Parathyroid adenoma (tissue), 2 donors: ENCODE measurements around the gene C1QTNF4.

Experiments used
- H2AFZ ChIP-seq: fragments of 300-600 bp; sonication (generic); one replicate; pipeline ENCODE4 v1.7.0; 2017; ENCODE audit warnings: antibody characterized with exemption, mild to moderate bottlenecking
- H3K27ac ChIP-seq: fragments of 300-600 bp; sonication (generic); one replicate; pipeline ENCODE4 v1.7.0; 2017
- H3K27me3 ChIP-seq: fragments of 300-600 bp; sonication (generic); one replicate; pipeline ENCODE4 v1.7.0; 2017; ENCODE audit warnings: low read length; ENCODE audit not compliant: control insufficient read depth, insufficient read depth
- H3K36me3 ChIP-seq: fragments of 300-600 bp; sonication (generic); one replicate; pipeline ENCODE4 v1.7.0; 2017; ENCODE audit warnings: low read length; ENCODE audit not compliant: control insufficient read depth, insufficient read depth
- H3K4me1 ChIP-seq: fragments of 300-600 bp; sonication (generic); one replicate; pipeline ENCODE4 v1.7.0; 2017; ENCODE audit warnings: control low read depth
- H3K4me2 ChIP-seq: fragments of 300-600 bp; sonication (generic); one replicate; pipeline ENCODE4 v1.7.0; 2017; ENCODE audit warnings: low read length
- H3K4me3 ChIP-seq: fragments of 300-600 bp; sonication (generic); one replicate; pipeline ENCODE4 v1.7.0; 2017; ENCODE audit warnings: low read depth, low read length
- H3K79me2 ChIP-seq: fragments of 300-600 bp; sonication (generic); one replicate; pipeline ENCODE4 v1.7.0; 2017; ENCODE audit warnings: control low read depth
- H3K9ac ChIP-seq: fragments of 300-600 bp; sonication (generic); one replicate; pipeline ENCODE4 v1.7.0; 2017; ENCODE audit warnings: mild to moderate bottlenecking
- H3K9me3 ChIP-seq: fragments of 300-600 bp; sonication (generic); one replicate; pipeline ENCODE4 v1.7.0; 2017; ENCODE audit warnings: low read length; ENCODE audit not compliant: control insufficient read depth
- TF ChIP-seq, protein P1 (sequence below): fragments of 300-600 bp; sonication (generic); IDR thresholded peaks from one replicate; pipeline ENCODE4 v1.7.0; 2017; ENCODE audit warnings: antibody characterized with exemption, mild to moderate bottlenecking
- donor health status: primary hyperparathyroidism.

The C1QTNF4 gene

DNA sequence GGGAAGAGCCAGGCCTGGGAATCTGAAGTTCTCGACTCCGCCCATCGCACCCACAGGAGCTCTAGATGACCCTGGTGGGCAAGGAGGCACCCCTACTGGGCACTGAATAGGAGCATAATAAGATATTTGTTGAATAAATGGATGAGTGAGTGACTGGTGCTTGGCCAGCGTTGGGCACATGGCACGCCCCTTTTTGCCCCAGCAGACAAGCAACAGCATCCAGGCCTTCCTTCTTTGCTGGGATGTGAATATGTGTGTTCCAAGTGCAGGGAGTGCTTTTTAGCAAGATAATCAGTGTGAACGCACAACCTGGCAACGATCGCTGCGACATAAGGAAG, 40.8 kb downstream of the C1QTNF4 start:
- Histone ChIP-seq H3K4me2 (peak overlapping the region; percentile 58), H3K9ac (no peak overlapping the region), H3K27ac (no peak overlapping the region), H3K79me2 (peaks cover 21% of the 10 kb centered on the region), H3K4me3 (no peak overlapping the region), H3K4me1 (peaks cover 3% of the 10 kb centered on the region), H3K27me3 (no peaks in the 10 kb centered on the region), H3K36me3 (no peaks in the 10 kb centered on the region), H3K9me3 (no peaks in the 10 kb centered on the region), H2AFZ (peak overlapping the region; percentile 76)
- TF ChIP-seq, protein P1, sequence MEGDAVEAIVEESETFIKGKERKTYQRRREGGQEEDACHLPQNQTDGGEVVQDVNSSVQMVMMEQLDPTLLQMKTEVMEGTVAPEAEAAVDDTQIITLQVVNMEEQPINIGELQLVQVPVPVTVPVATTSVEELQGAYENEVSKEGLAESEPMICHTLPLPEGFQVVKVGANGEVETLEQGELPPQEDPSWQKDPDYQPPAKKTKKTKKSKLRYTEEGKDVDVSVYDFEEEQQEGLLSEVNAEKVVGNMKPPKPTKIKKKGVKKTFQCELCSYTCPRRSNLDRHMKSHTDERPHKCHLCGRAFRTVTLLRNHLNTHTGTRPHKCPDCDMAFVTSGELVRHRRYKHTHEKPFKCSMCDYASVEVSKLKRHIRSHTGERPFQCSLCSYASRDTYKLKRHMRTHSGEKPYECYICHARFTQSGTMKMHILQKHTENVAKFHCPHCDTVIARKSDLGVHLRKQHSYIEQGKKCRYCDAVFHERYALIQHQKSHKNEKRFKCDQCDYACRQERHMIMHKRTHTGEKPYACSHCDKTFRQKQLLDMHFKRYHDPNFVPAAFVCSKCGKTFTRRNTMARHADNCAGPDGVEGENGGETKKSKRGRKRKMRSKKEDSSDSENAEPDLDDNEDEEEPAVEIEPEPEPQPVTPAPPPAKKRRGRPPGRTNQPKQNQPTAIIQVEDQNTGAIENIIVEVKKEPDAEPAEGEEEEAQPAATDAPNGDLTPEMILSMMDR = no peak

DNA sequence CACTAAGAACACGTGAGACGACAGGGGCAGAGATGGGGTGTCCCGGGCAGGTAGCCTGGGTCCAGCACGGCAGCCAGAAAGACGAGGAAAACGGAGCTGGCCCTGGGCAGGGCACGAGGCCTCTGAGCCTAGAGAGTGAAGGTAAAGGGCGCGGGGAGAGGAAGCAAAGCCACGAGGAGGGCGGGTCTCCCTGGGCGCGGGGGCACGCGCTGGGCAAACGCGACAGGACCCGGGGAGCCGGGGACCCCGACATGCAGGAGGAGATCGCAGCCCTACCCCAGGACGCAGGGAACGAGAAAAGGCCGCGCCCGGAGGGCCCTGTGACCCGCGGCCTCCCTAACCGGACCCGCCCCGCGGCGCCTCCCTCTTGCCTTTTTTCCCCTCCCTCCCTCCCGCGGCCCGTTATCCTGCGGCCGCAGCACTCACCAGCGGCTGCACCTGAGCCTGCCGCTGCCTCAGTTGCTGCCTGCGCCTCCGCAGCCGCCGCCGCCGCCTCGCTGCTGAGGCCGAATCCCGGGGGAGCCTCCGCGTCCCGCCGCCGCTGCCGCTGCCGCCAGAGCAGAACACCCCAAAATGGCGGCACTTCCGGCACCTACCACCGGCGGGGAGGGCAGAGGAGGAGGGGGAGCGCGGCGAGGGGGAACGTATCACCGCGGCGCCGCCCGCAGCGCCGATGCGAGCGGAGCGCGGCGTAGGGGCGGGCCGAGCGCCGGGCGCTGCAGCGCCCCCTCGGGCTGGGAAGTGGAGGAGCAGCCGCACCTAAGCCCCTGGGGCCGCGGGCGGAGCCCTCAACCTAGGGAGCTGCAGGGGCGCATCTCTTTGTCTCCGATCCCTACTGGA, 41.4 kb downstream of the C1QTNF4 start, which contains the start of gene CELF1:
TSS of gene CELF1 (minus strand) at position 567 of the 840 bp plus-strand sequence. CDS start 53,609 bp downstream, outside the sequence.
- Histone ChIP-seq H3K9me3 (no peaks in the 10 kb centered on the region), H3K36me3 (no peaks in the 10 kb centered on the region), H3K4me1 (peaks cover 3% of the 10 kb centered on the region), H3K79me2 (peaks cover 26% of the 10 kb centered on the region), H2AFZ (peak within 1 kb of the TSS; percentile 76), H3K4me3 (peak within 1 kb of the TSS; percentile 68), H3K27ac (peak within 1 kb of the TSS; percentile 75), H3K9ac (peak within 1 kb of the TSS; percentile 89), H3K4me2 (peak within 1 kb of the TSS; percentile 60), H3K27me3 (no peaks in the 10 kb centered on the region)
- TF ChIP-seq, protein P1 = peak; percentile 78

DNA sequence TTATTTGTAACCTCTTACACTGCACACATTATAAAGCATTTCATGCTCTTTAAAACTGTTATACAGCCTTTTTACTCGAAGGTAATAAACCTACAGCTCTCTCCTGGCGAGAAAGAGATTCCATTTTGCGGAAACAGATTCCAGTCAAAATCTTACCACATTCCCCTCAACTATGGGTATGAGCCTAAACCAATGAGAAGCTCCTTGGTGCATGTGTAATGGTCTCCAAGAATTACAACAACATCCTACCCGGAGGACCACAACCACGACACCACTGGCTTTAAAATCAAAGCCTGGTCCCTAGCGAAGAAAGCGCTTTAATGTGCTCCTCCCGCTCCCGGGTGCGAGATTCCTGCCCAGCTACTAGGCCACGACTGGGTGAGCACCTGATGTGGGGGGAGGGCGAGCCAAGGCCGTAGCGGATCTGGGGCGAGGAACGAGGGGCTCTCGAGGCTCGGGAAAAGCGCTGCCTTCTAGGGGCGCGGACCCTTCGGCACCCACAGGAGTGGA, 42.1 kb downstream of the C1QTNF4 start:
- H2AFZ ChIP-seq = peak overlapping the region; percentile 76
- H3K4me1 ChIP-seq = peaks cover 3% of the 10 kb centered on the region
- peak overlapping the region; percentile 89 for H3K9ac ChIP-seq
- H3K27ac ChIP-seq = peak overlapping the region; percentile 75
- H3K27me3 ChIP-seq = no peaks in the 10 kb centered on the region
- TF ChIP-seq, protein P1 = no peak
- H3K4me3 ChIP-seq = peak overlapping the region; percentile 68
- H3K4me2 ChIP-seq = peak overlapping the region; percentile 60
- H3K79me2 ChIP-seq = peaks cover 32% of the 10 kb centered on the region
- H3K9me3 ChIP-seq = no peaks in the 10 kb centered on the region
- no peaks in the 10 kb centered on the region for H3K36me3 ChIP-seq

DNA sequence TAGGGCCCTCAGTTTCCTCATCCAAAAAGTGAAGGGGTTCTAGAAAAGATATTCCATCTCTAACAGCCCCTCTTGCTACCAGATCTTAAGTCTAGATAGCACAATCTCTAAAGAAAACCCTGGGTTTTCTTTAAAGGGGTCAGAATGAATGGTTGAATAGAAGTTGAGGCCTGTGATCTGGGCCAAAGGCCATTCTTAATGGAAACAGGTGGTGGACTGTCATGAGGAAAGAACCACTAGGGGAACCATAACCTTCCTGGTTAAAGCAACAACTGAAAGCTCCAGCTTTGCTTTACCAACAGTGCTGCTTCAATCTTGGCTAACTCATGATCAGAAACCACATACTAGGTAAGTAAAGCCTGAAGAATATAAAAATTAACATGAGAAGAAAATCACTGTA, 43.1 kb downstream of the C1QTNF4 start:
- H3K9me3 ChIP-seq = no peaks in the 10 kb centered on the region
- no peak overlapping the region for H2AFZ ChIP-seq
- H3K79me2 ChIP-seq = peaks cover 36% of the 10 kb centered on the region
- no peak overlapping the region for H3K9ac ChIP-seq
- no peak overlapping the region for H3K4me3 ChIP-seq
- H3K36me3 ChIP-seq = no peaks in the 10 kb centered on the region
- TF ChIP-seq, protein P1 = no peak
- peak overlapping the region; percentile 6 for H3K4me2 ChIP-seq
- H3K4me1 ChIP-seq = peaks cover 3% of the 10 kb centered on the region
- H3K27me3 ChIP-seq = no peaks in the 10 kb centered on the region
- no peak overlapping the region for H3K27ac ChIP-seq
